WTC11 (cell line): ENCODE data around the gene SH3TC1. TPM values are rescaled to one million over a fixed set of nuclear protein-coding genes. Genes with fewer than 3 reads are reported as not detected.

Source experiments
- ATAC-seq: fragments of 200-7000 bp; cut with Tn5 transposase; 2 replicates; pipeline ENCODE4 v1.10.0; 2021; ENCODE audit warnings: mild to moderate bottlenecking, moderate library complexity
- CTCF ChIA-PET: fragments of 300-600 bp; sonication (Branson Sonifier 250); formaldehyde crosslinking; loops from one replicate; lab custom pipeline; 2021; ENCODE audit warnings: antibody characterized with exemption; lab: Charles Lee
- POLR2A ChIA-PET: fragments of 350-600 bp; sonication (Branson Sonifier 250); formaldehyde crosslinking; loops from one replicate; lab custom pipeline; 2021; ENCODE audit warnings: antibody characterized with exemption; lab: Charles Lee
- DNase-seq: peaks from one replicate; pipeline ENCODE4 v3.0.0; 2021; ENCODE audit warnings: low spot score
- H3K27ac Mint-ChIP-seq: 2 replicates; pipeline ENCODE4 v1.8.0; 2021; ENCODE audit warnings: mixed read lengths
- H3K27me3 Mint-ChIP-seq: 2 replicates; pipeline ENCODE4 v1.8.0; 2021; ENCODE audit warnings: low read depth, mild to moderate bottlenecking, moderate library complexity, mixed read lengths
- H3K36me3 Mint-ChIP-seq: 2 replicates; pipeline ENCODE4 v1.8.0; 2021; ENCODE audit warnings: mixed read lengths
- H3K4me1 Mint-ChIP-seq: 2 replicates; pipeline ENCODE4 v1.8.0; 2022; ENCODE audit warnings: mixed read lengths
- H3K4me3 Mint-ChIP-seq: 2 replicates; pipeline ENCODE4 v1.8.0; 2021; ENCODE audit warnings: mild to moderate bottlenecking, moderate library complexity, mixed read lengths
- H3K9me3 Mint-ChIP-seq: 2 replicates; pipeline ENCODE4 v1.8.0; 2021; ENCODE audit warnings: mixed read lengths
- ATF1 ChIP-seq: sonication (generic); formaldehyde crosslinking; IDR thresholded peaks from 2 replicates; pipeline ENCODE4 v1.8.1; 2023; ENCODE audit warnings: mild to moderate bottlenecking, moderate library complexity, missing genetic modification reagents
- ATF6 ChIP-seq: sonication (generic); formaldehyde crosslinking; IDR thresholded peaks from 2 replicates; pipeline ENCODE4 v1.8.1; 2023; ENCODE audit warnings: mild to moderate bottlenecking, missing genetic modification reagents
- E2F1 ChIP-seq: sonication (generic); formaldehyde crosslinking; IDR thresholded peaks from 2 replicates; pipeline ENCODE4 v1.8.0; 2022; ENCODE audit warnings: mild to moderate bottlenecking, missing genetic modification reagents
- FOXJ3 ChIP-seq: sonication (generic); formaldehyde crosslinking; IDR thresholded peaks from 2 replicates; pipeline ENCODE4 v1.9.0; 2021; ENCODE audit warnings: missing genetic modification reagents, mild to moderate bottlenecking, borderline replicate concordance
- FOXP4 ChIP-seq: sonication (generic); formaldehyde crosslinking; IDR thresholded peaks from 2 replicates; pipeline ENCODE4 v1.8.0; 2022; ENCODE audit warnings: mild to moderate bottlenecking, missing genetic modification reagents
- HMGA2 ChIP-seq: fragments of 250-450 bp; sonication (Bioruptor Pico); IDR thresholded peaks from 2 replicates; pipeline ENCODE4 v1.4.0; 2021; ENCODE audit warnings: mild to moderate bottlenecking, moderate library complexity
- PRDM15 ChIP-seq: sonication (generic); formaldehyde crosslinking; IDR thresholded peaks from 2 replicates; pipeline ENCODE4 v1.8.0; 2022; ENCODE audit warnings: missing genetic modification reagents
- PREB ChIP-seq: sonication (generic); formaldehyde crosslinking; IDR thresholded peaks from 2 replicates; pipeline ENCODE4 v1.8.1; 2022; ENCODE audit warnings: mild to moderate bottlenecking, missing genetic modification reagents, moderate library complexity, borderline replicate concordance
- TCF7 ChIP-seq: sonication (generic); formaldehyde crosslinking; IDR thresholded peaks from 2 replicates; pipeline ENCODE4 v1.8.0; 2022; ENCODE audit warnings: mild to moderate bottlenecking, low read depth, missing genetic modification reagents, moderate library complexity
- ZBTB21 ChIP-seq: sonication (generic); formaldehyde crosslinking; IDR thresholded peaks from 2 replicates; pipeline ENCODE4 v1.8.1; 2023; ENCODE audit warnings: mild to moderate bottlenecking, missing genetic modification reagents, borderline replicate concordance
- ZBTB43 ChIP-seq: sonication (generic); formaldehyde crosslinking; IDR thresholded peaks from 2 replicates; pipeline ENCODE4 v1.8.1; 2023; ENCODE audit warnings: mild to moderate bottlenecking, missing genetic modification reagents
- ZNF121 ChIP-seq: sonication (generic); formaldehyde crosslinking; IDR thresholded peaks from 2 replicates; pipeline ENCODE4 v1.8.0; 2023; ENCODE audit warnings: missing genetic modification reagents
- ZNF232 ChIP-seq: sonication (generic); formaldehyde crosslinking; IDR thresholded peaks from 2 replicates; pipeline ENCODE4 v1.8.0; 2022; ENCODE audit warnings: mild to moderate bottlenecking, missing genetic modification reagents
- ZNF416 ChIP-seq: fragments of 250-450 bp; sonication (Bioruptor Pico); IDR thresholded peaks from 2 replicates; pipeline ENCODE4 v1.9.0; 2021; ENCODE audit warnings: mild to moderate bottlenecking, inconsistent platforms
- ZNF532 ChIP-seq: fragments of 250-450 bp; sonication (Bioruptor Pico); IDR thresholded peaks from 2 replicates; pipeline ENCODE4 v1.9.0; 2021; ENCODE audit warnings: mild to moderate bottlenecking, borderline replicate concordance
- total RNA-seq: library from RNA; stranded (reverse); gene quantifications from 3 replicates; pipeline ENCODE4 v1.2.3, GENCODE V29; 2021

SH3TC1 gene
- total RNA-seq, 1 experiment from 2014 or later = 0.42 TPM

- Mint-ChIP-seq H3K4me3 (no peak overlapping the region), H3K27ac (no peak overlapping the region), H3K9me3 (no peaks in the 10 kb centered on the region), H3K36me3 (no peaks in the 10 kb centered on the region), H3K27me3 (no peaks in the 10 kb centered on the region), H3K4me1 (peaks cover 3% of the 10 kb centered on the region; the same call in 1 of the 2 replicates)
- ATAC-seq (no peak), DNase-seq (no peak)
- POLR2A ChIA-PET = no interaction called here
- TF ChIP-seq ZNF416 (CRISPR knock-in tag) (no peak), PRDM15 (CRISPR knock-in tag) (no peak), TCF7 (CRISPR knock-in tag) (no peak), ZBTB43 (no peak), ZNF232 (CRISPR knock-in tag) (no peak), ZBTB21 (CRISPR knock-in tag) (no peak), ATF6 (no peak), E2F1 (CRISPR knock-in tag) (no peak), HMGA2 (no peak), FOXP4 (CRISPR knock-in tag) (no peak), PREB (CRISPR knock-in tag) (no peak), ATF1 (CRISPR knock-in tag) (no peak), FOXJ3 (CRISPR knock-in tag) (no peak), ZNF121 (CRISPR knock-in tag) (no peak), ZNF532 (CRISPR knock-in tag) (no peak)
- CTCF ChIA-PET = interaction anchor here (1.8 to 4.7 kb wide), 2 partner anchors 21 to 29 kb away, joined by 4 to 22 read pairs; no protein-coding TSS in a partner anchor
Observed at GRCh38 chr4:8197521-8197920, 1.6 kb upstream of the SH3TC1 start.
